ENCODE data around the gene LPP.

DNA sequence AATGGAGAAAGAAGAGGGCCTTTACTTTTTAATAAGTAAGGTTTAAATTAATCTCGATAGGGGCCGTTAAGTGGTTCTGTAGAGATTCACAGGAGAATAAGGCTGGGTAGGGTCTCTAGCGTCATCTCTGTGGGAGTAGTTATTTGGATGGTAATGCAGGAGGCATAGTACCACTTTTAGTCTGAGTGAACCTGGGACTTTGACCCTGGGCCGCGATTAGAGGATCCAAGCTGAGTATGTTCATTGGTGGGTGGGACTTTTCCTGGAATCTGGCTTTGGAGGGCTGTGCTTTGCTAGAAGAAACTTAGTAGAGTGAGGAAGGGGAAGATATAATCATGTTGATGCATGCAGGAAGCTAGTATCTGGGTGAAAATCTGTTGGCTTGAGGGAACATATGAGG lies 4.0 kb downstream of the LPP start:
- TF ChIP-seq EZH2 (IDR thresholded peaks at IDR 0.05) (no peak), POLR2AphosphoS5 (IDR thresholded peaks at IDR 0.05; ENCODE audit: borderline replicate concordance, low read depth, low read length) (no peak), FOXP2 (optimal IDR thresholded peaks at IDR 0.05; ENCODE audit: control extremely low read depth, extremely low read length, insufficient read depth) (no peak)

Data from SK-N-MC (cell line).